Keratinocyte (primary cell): ENCODE measurements around the gene HCFC1R1. TPM values are rescaled to one million over a fixed set of nuclear protein-coding genes. Genes with fewer than 3 reads are reported as not detected.

Experiments
- DNase-seq: peaks from one replicate; pipeline ENCODE4 v3.0.0-alpha.2; 2011; ENCODE audit warnings: low read depth, missing footprints, low spot score
- FAIRE-seq: peaks from 2 replicates; lab custom pipeline; 2011; peaks lifted over from hg19 to GRCh38; lab: Jason Lieb, UNC
- H2AFZ ChIP-seq: 2 replicates; pipeline ENCODE4 v1.6.0; 2012; ENCODE audit warnings: low read length, control low read depth, inconsistent platforms; ENCODE audit not compliant: control insufficient read depth
- H3K27ac ChIP-seq: 2 replicates; pipeline ENCODE4 v1.5.1; 2011; ENCODE audit warnings: low read length; ENCODE audit not compliant: control insufficient read depth, insufficient read depth
- H3K27me3 ChIP-seq: 3 replicates; pipeline ENCODE4 v1.6.0; 2011; ENCODE audit warnings: low read length; ENCODE audit not compliant: control insufficient read depth, insufficient read depth; ENCODE audit errors: extremely low read depth
- H3K36me3 ChIP-seq, 2 experiments: 2 replicates in 1 of 2; 3 replicates in 1 of 2; pipeline ENCODE4 v1.5.1; 2011; ENCODE audit warnings: low read length in 2 of 2, mild to moderate bottlenecking in 1 of 2; ENCODE audit not compliant: control insufficient read depth in 2 of 2, insufficient read depth in 2 of 2; ENCODE audit errors: extremely low read depth in 1 of 2
- H3K4me1 ChIP-seq: 3 replicates; pipeline ENCODE4 v1.5.1; 2011; ENCODE audit warnings: low read length; ENCODE audit not compliant: control insufficient read depth, insufficient read depth; ENCODE audit errors: extremely low read depth
- H3K4me2 ChIP-seq: 3 replicates; pipeline ENCODE4 v1.6.0; 2011; ENCODE audit warnings: low read depth, low read length; ENCODE audit not compliant: control insufficient read depth, insufficient read depth; ENCODE audit errors: extremely low read depth
- H3K4me3 ChIP-seq, 3 experiments: fragments of 200-600 bp in 1 of 3; sonication (generic) in 1 of 3; 2 replicates in 2 of 3; 3 replicates in 1 of 3; pipeline ENCODE4 v1.5.1; 2011 to 2016; ENCODE audit warnings: low read length in 3 of 3, mild to moderate bottlenecking in 3 of 3, control low read depth in 2 of 3, inconsistent platforms in 1 of 3, low read depth in 1 of 3, mixed read lengths in 1 of 3, mixed run types in 1 of 3, moderate library complexity in 1 of 3; ENCODE audit not compliant: control insufficient read depth in 2 of 3, insufficient read depth in 2 of 3; ENCODE audit errors: extremely low read depth in 1 of 3
- H3K79me2 ChIP-seq: 2 replicates; pipeline ENCODE4 v1.6.0; 2012; ENCODE audit warnings: low read length; ENCODE audit not compliant: control insufficient read depth, insufficient read depth
- H3K9ac ChIP-seq: 3 replicates; pipeline ENCODE4 v1.6.0; 2011; ENCODE audit warnings: low read length; ENCODE audit not compliant: control insufficient read depth, insufficient read depth; ENCODE audit errors: extremely low read depth
- H3K9me1 ChIP-seq: 3 replicates; pipeline ENCODE4 v1.6.0; 2011; ENCODE audit warnings: low read length; ENCODE audit not compliant: control insufficient read depth, insufficient read depth; ENCODE audit errors: extremely low read depth
- H3K9me3 ChIP-seq: 2 replicates; pipeline ENCODE4 v1.5.1; 2012; ENCODE audit warnings: low read depth, low read length; ENCODE audit not compliant: control insufficient read depth
- H4K20me1 ChIP-seq: 3 replicates; pipeline ENCODE4 v1.6.0; 2011; ENCODE audit warnings: low read length; ENCODE audit not compliant: control insufficient read depth, insufficient read depth; ENCODE audit errors: extremely low read depth
- CTCF ChIP-seq, 3 experiments: IDR thresholded peaks in 1 of 3; conservative IDR thresholded peaks in 1 of 3; optimal IDR thresholded peaks in 1 of 3; 2 replicates in 2 of 3; 3 replicates in 1 of 3; pipeline versions ENCODE3 to v1.5.1; 2011; ENCODE audit warnings: low read length in 3 of 3, mild to moderate bottlenecking in 3 of 3, moderate library complexity in 2 of 3, control low read depth in 1 of 3, inconsistent platforms in 1 of 3; ENCODE audit not compliant: insufficient read depth in 2 of 3; ENCODE audit errors: extremely low read depth in 1 of 3
- EZH2 ChIP-seq: IDR thresholded peaks from one replicate; pipeline ENCODE4 v1.6.1; 2012; ENCODE audit warnings: inconsistent platforms, mild to moderate bottlenecking, low read length, moderate library complexity
- dilution Hi-C: fragments of 300-500 bp; cut with MboI; formaldehyde crosslinking; loops from one replicate; pipeline ENCODE4 v1.7.0; 2020; ENCODE audit warnings: low sequenced_read_pairs; ENCODE audit not compliant: extremely low pct_ligation_motif_present
- polyA plus RNA-seq, 5 experiments: library from polyadenylated mRNA; depleted of rRNA in 3 of 5; stranded (reverse) in 3 of 5; stranded (forward) in 1 of 5; unstranded in 1 of 5; fragments of >200 nt; gene quantifications; 1 replicate in 1 of 5; 2 replicates in 3 of 5; 3 replicates in 1 of 5; pipeline versions ENCODE4 v1.2.1 to v1.2.3, GENCODE V29; 2011 to 2012; ENCODE audit warnings: missing spikeins in 2 of 5, low read depth in 1 of 5, low replicate concordance in 1 of 5

HCFC1R1 gene
- polyA plus RNA-seq, 1 donor (not counting 4 experiments of a cell fraction or from before 2014, with no cell fraction given): 13.0 TPM

- Histone ChIP-seq H4K20me1 (no peaks in the 10 kb centered on the region), H3K36me3 (no peaks in the 10 kb centered on the region), H3K27me3 (no peaks in the 10 kb centered on the region), H3K9me3 (no peaks in the 10 kb centered on the region), H3K4me1 (peaks cover 11% of the 10 kb centered on the region), H3K4me3 (no peak overlapping the region), H3K79me2 (no peaks in the 10 kb centered on the region), H2AFZ (no peak overlapping the region), H3K9me1 (no peaks in the 10 kb centered on the region), H3K4me2 (no peak overlapping the region), H3K9ac (no peak overlapping the region), H3K27ac (no peak overlapping the region)
- dilution Hi-C loops: no loop called here
- no peak for FAIRE-seq
- DNase-seq: no peak
- no peak for TF ChIP-seq EZH2
Measured at GRCh38 chr16:3063625-3064386, 40.1 kb upstream of the HCFC1R1 start.

GRCh38 chr16:3062553-3062952 lies 38.8 kb upstream of the HCFC1R1 start:
- dilution Hi-C loops: no loop called here
- DNase-seq (no peak), FAIRE-seq (no peak)
- Histone ChIP-seq H3K27me3 (no peaks in the 10 kb centered on the region), H3K9me3 (no peaks in the 10 kb centered on the region), H3K4me3 (no peak overlapping the region), H3K79me2 (no peaks in the 10 kb centered on the region), H3K9me1 (no peaks in the 10 kb centered on the region), H4K20me1 (no peaks in the 10 kb centered on the region), H2AFZ (no peak overlapping the region), H3K27ac (no peak overlapping the region), H3K36me3 (no peaks in the 10 kb centered on the region), H3K9ac (no peak overlapping the region), H3K4me2 (no peak overlapping the region), H3K4me1 (peaks cover 13% of the 10 kb centered on the region)
- TF ChIP-seq CTCF (optimal IDR thresholded peaks at IDR 0.05 in 1 of 3, IDR thresholded peaks at IDR 0.05 in 1 of 3, conservative IDR thresholded peaks at IDR 0.05 in 1 of 3; ENCODE audit: extremely low read depth in 1 of 3, insufficient read depth in 2 of 3, low read length in 3 of 3) (no peak), EZH2 (no peak)
